ENCODE results near the gene CARM1.
A peak's percentile ranks its signal among the peaks of the same experiment; 100 is the strongest.

DNA sequence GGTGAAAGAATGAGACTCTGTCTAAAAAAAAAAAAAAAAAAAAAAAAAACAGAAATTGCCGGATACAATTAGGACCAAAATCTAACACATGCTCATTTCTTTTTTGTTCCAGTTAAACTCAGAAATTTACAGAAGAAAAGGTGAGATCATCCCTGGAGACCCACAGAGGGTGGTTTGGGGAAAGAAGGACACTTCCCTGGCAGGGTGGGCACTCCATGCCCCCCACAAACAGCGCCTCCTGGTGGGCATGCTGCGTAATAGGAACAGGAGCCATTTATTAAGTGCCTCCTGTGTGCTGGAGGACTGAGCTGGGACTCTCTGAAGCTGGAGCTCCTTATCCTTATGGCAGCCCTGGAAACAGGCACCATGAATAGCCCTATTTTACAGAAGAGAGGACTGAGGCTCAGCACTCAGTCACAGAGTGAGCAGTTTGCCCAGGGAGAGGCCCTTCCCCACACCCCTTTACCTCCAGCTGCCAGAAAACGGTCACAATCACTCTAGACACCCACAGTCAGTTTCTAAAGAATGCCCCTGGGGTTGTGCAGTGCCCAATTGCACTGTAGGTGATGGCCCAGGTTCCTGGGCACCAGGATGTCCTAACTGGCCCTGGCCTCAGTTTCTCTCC lies 13.0 kb upstream of the CARM1 start:
- TF ChIP-seq, protein P1, sequence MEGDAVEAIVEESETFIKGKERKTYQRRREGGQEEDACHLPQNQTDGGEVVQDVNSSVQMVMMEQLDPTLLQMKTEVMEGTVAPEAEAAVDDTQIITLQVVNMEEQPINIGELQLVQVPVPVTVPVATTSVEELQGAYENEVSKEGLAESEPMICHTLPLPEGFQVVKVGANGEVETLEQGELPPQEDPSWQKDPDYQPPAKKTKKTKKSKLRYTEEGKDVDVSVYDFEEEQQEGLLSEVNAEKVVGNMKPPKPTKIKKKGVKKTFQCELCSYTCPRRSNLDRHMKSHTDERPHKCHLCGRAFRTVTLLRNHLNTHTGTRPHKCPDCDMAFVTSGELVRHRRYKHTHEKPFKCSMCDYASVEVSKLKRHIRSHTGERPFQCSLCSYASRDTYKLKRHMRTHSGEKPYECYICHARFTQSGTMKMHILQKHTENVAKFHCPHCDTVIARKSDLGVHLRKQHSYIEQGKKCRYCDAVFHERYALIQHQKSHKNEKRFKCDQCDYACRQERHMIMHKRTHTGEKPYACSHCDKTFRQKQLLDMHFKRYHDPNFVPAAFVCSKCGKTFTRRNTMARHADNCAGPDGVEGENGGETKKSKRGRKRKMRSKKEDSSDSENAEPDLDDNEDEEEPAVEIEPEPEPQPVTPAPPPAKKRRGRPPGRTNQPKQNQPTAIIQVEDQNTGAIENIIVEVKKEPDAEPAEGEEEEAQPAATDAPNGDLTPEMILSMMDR (IDR thresholded peaks at IDR 0.05): peak; percentile 31 to 58 (median 46)
- no peak for TF ChIP-seq POLR2A (IDR thresholded peaks at IDR 0.05)
